GM10266 (cell line): ENCODE results near the gene FKBP14.

Experiments used
- DNase-seq: peaks from one replicate; pipeline ENCODE4 v3.0.0; 2012; ENCODE audit errors: extremely low spot score
- TF ChIP-seq, protein P1 (sequence below): IDR thresholded peaks from 2 replicates; pipeline ENCODE4 v1.5.1; 2012; ENCODE audit warnings: mild to moderate bottlenecking, low read depth; ENCODE audit not compliant: control insufficient read depth, insufficient read depth; ENCODE audit errors: missing control alignments

FKBP14 gene

DNA sequence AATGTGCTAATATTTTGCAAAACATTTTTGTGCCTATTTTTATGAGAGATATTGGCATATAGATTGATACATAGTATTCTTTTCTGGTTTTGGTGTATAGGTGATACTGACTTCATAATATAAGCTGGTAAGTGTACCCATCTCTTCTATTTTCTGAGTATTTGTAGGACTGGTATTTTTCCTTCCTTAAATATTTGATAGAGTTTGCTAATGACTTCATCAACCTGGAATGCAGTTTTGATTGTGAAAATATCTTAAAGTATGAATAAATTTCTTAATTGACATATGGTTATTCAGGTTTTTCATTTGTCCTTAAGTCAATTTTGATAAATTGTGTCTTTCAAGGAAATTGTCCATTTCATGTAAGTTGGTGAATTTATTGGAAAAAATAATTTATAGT, 30.9 kb downstream of the FKBP14 start:
- no peak for DNase-seq
- TF ChIP-seq, protein P1, sequence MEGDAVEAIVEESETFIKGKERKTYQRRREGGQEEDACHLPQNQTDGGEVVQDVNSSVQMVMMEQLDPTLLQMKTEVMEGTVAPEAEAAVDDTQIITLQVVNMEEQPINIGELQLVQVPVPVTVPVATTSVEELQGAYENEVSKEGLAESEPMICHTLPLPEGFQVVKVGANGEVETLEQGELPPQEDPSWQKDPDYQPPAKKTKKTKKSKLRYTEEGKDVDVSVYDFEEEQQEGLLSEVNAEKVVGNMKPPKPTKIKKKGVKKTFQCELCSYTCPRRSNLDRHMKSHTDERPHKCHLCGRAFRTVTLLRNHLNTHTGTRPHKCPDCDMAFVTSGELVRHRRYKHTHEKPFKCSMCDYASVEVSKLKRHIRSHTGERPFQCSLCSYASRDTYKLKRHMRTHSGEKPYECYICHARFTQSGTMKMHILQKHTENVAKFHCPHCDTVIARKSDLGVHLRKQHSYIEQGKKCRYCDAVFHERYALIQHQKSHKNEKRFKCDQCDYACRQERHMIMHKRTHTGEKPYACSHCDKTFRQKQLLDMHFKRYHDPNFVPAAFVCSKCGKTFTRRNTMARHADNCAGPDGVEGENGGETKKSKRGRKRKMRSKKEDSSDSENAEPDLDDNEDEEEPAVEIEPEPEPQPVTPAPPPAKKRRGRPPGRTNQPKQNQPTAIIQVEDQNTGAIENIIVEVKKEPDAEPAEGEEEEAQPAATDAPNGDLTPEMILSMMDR, result no peak

DNA sequence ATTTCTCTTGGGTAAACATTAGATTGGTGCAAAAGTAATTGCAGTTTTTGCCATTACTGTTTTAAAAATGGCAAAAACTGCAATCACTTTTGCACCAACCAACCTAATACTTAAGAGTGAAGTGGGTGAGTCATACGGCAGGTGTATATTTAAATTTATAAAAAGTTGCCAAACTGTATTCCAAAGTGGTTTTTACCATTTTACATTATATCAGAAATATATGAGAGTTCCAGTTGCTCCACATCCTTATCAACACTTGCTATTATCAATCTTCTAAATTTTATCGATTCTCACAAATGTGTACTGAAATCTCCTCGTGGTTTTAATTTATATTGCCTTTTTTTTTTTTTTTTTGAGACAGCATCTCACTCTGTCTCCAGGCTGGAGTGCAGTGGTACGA, 33.4 kb downstream of the FKBP14 start:
- TF ChIP-seq, protein P1, result no peak
- no peak for DNase-seq

DNA sequence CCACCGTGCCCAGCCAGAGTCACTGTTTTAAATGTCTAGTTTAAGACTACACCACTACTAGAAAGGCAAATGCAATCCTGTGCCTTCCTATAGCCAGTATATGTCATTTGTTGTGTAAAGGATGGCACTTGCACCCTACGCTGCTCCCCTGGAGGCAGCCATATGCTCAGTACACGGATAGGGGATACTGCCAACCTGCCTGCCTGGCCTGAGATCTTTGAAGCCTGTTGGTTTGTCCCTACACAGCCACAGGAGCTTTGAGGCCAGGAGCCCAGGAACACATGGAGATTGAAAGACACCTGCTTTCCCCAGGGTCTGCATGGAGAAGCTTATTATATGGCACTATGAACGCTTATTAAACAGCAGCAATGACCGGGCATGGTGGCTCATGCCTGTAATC, 34.6 kb downstream of the FKBP14 start:
- TF ChIP-seq, protein P1, result no peak
- no peak for DNase-seq

DNA sequence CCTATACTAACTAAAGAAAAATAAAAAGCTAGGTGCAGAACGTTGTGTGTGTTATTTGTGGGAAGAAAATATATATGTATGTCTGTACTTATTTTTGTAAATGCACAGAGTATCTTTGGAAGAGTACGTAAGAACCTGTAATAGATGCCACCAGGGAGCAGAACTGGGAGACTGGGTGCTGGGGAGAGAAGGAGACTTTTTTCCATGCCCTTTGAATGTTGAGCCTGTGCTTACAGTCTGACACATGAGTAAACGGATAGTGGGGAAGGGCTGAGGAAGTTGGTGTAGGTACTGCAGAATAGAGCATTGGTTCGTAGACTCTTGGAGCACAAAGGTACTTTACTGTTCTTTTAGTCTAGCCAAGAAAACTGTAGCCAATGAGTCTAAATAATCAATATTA, 35.6 kb downstream of the FKBP14 start:
- TF ChIP-seq, protein P1, result no peak
- DNase-seq, result no peak

DNA sequence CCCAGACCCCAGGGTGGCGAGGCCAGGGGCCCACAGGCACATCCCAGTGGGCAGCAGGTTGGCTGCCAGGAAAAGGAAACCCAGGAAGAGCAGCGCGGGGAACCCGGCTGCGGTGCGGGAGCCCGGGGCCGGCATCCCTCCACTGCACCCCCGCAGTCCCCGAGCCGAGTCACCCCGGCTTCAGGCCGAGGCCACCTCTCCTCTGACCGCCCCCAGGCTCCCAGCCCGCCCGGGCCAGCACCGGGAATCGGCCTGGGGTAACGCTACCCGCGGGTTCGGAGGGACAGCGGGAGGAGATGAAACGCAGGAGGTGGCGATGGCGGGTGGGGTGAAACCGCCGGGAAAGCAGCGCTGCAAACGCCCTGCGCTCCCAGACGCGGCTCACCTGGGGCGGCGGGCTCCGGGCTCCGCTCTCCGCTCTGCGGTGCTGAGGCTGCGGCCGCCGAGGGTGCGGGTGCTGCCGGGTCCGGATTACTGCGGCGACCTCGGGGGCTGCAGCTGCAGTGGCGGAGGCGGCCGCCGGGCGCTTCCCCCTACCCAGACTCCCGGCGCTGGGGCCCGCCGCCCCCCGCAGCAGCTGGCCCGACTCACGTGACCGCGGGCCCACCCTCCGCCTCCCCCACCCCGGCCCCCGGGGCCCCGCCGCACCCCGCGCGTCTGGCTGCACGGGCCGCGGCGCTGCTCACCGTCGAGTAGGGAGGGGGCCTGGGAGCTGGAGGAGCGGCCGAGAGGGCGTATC, 37.1 kb downstream of the FKBP14 start, which contains the start of gene SCRN1:
Gene SCRN1, minus strand, starts transcription at position 545 of the 739 bp plus-strand sequence. CDS start 20,734 bp downstream, outside the sequence.
- TF ChIP-seq, protein P1, result no peak
- DNase-seq, result peak; percentile 87

DNA sequence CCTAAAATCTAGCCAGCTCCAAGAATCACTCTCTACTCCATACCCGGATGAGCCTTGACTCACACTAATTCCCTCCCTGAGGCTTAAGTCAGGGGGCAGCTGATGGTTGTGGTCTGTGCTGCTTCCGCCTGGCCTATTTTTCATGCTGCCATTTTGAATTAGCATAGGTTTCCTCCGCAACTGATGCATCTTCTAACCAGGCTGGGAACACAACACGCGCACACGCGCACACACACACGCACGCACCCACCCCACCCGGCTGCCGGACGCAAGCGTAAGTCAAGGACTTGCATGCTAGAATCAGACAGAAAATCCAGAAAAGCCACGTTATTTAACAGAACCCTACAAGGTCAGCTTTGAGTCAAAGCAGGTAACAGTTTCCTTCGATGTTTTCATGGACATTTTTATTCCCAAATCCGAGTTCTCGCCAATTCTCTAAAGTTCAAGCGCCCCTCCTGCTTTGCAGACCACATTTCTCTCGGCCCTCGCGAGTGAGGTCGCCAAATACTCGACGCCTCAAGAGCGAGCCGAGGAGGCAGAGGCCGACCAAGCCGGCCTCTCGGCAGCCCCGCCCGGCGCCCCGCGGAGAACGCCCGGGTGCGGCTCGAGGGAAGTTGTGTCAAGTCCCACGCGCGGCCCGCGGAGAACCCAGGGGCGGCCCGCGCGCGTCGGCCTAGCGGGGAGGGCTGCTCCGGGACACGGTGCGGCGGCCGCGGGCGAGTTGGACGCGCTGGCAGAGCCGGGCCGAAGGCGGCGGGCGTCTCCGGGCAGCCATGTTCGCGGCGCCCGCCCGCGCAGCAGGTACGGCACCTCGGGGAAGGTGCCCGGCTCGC, 37.9 kb downstream of the FKBP14 start:
- TF ChIP-seq, protein P1, result no peak
- DNase-seq, result peak; percentile 79
